ENCODE results near the gene LRP6.

DNA sequence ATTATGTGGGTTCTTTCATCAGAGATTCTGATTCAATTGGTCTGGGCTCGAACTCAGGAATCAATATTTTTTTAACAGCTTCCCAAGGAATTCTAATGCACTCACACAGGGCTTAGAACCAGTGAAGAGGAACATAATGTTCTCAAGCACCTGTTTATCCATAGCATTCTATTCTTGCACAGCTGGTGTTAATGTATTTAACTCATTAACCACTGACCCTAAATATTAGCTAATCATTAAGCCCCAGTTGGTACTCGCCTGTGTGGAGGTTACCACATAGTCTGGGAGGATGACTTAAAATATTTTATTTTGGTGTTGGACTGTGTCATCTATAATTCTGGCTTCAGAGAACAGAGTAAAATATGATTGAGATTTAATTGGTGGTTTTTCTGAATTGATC is 45.3 kb downstream of the LRP6 start:
- TF ChIP-seq POLR2A (IDR thresholded peaks at IDR 0.05), result no peak
- TF ChIP-seq, protein P1, sequence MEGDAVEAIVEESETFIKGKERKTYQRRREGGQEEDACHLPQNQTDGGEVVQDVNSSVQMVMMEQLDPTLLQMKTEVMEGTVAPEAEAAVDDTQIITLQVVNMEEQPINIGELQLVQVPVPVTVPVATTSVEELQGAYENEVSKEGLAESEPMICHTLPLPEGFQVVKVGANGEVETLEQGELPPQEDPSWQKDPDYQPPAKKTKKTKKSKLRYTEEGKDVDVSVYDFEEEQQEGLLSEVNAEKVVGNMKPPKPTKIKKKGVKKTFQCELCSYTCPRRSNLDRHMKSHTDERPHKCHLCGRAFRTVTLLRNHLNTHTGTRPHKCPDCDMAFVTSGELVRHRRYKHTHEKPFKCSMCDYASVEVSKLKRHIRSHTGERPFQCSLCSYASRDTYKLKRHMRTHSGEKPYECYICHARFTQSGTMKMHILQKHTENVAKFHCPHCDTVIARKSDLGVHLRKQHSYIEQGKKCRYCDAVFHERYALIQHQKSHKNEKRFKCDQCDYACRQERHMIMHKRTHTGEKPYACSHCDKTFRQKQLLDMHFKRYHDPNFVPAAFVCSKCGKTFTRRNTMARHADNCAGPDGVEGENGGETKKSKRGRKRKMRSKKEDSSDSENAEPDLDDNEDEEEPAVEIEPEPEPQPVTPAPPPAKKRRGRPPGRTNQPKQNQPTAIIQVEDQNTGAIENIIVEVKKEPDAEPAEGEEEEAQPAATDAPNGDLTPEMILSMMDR (IDR thresholded peaks at IDR 0.05), result no peak
